Neural cell (in vitro differentiated cells): ENCODE measurements around the gene DNMBP. TPM values are rescaled to one million over a fixed set of nuclear protein-coding genes. Genes with fewer than 3 reads are reported as not detected.

Source experiments
- H2AFZ ChIP-seq: fragments of 200-600, 300-800 bp; sonication (generic), shearing (Covaris generic); 2 replicates; pipeline ENCODE4 v1.6.0; 2014; ENCODE audit warnings: low read depth, mild to moderate bottlenecking, antibody characterized with exemption, low read length, moderate library complexity
- H3F3A ChIP-seq: fragments of 200-600 bp; shearing (Covaris generic); 2 replicates; pipeline ENCODE4 v1.6.1; 2016; ENCODE audit warnings: mild to moderate bottlenecking, moderate library complexity, mixed read lengths, antibody characterized with exemption, low read length; ENCODE audit not compliant: insufficient read depth, poor library complexity, severe bottlenecking
- H3K27ac ChIP-seq: fragments of 200-600, 300-800 bp; sonication (generic), shearing (Covaris generic); 2 replicates; pipeline ENCODE4 v1.5.1; 2014; ENCODE audit warnings: mild to moderate bottlenecking, low read length, moderate library complexity
- H3K27me3 ChIP-seq: fragments of 300-800, 200-600 bp; sonication (generic), shearing (Covaris generic); 2 replicates; pipeline ENCODE4 v1.6.0; 2014; ENCODE audit warnings: mild to moderate bottlenecking, low read depth, low read length, moderate library complexity; ENCODE audit not compliant: insufficient read depth
- H3K36me3 ChIP-seq: fragments of 300-800, 200-600 bp; sonication (generic), shearing (Covaris generic); 2 replicates; pipeline ENCODE4 v1.5.1; 2014; ENCODE audit warnings: mild to moderate bottlenecking, antibody characterized with exemption, low read length, moderate library complexity; ENCODE audit not compliant: insufficient read depth
- H3K4me2 ChIP-seq: fragments of 300-800, 200-600 bp; sonication (generic), shearing (Covaris generic); 2 replicates; pipeline ENCODE4 v1.6.0; 2014; ENCODE audit warnings: mild to moderate bottlenecking, low read length
- H3K4me3 ChIP-seq: fragments of 300-800, 200-600 bp; sonication (generic), shearing (Covaris generic); 2 replicates; pipeline ENCODE4 v1.5.1; 2014; ENCODE audit warnings: mild to moderate bottlenecking, low read length, moderate library complexity
- H3K79me2 ChIP-seq: fragments of 200-600 bp; shearing (Covaris generic); replicated peaks from 2 replicates; pipeline ENCODE4 v1.6.0; 2014; ENCODE audit warnings: mild to moderate bottlenecking, low read length, moderate library complexity; ENCODE audit not compliant: insufficient read depth
- H3K9ac ChIP-seq: fragments of 300-800, 200-600 bp; sonication (generic), shearing (Covaris generic); 2 replicates; pipeline ENCODE4 v1.6.1; 2016; ENCODE audit warnings: mild to moderate bottlenecking, low read length, mixed read lengths
- H3K9me2 ChIP-seq: fragments of 200-600 bp; shearing (Covaris generic); 2 replicates; pipeline ENCODE4 v1.6.1; 2016; ENCODE audit warnings: mild to moderate bottlenecking, low read length, mixed read lengths; ENCODE audit not compliant: insufficient read depth
- H3K9me3 ChIP-seq: fragments of 200-600, 300-800 bp; sonication (generic), shearing (Covaris generic); 2 replicates; pipeline ENCODE4 v1.6.1; 2016; ENCODE audit warnings: mild to moderate bottlenecking, mixed run types, low read length, moderate library complexity, mixed read lengths
- H4K20me1 ChIP-seq: fragments of 200-600 bp; shearing (Covaris generic); 2 replicates; pipeline ENCODE4 v1.6.1; 2016; ENCODE audit warnings: mild to moderate bottlenecking, mixed run types; ENCODE audit not compliant: insufficient read depth
- CTCF ChIP-seq: fragments of 450-650 bp; IDR thresholded peaks from 2 replicates; pipeline ENCODE4 v1.5.1; 2014; ENCODE audit warnings: antibody characterized with exemption, mild to moderate bottlenecking, moderate library complexity; ENCODE audit not compliant: poor library complexity, severe bottlenecking
- EP300 ChIP-seq: fragments of 450-650 bp; conservative IDR thresholded peaks from 2 replicates; pipeline ENCODE4 v1.6.1; 2014; ENCODE audit warnings: antibody characterized with exemption, mild to moderate bottlenecking, moderate library complexity; ENCODE audit not compliant: poor library complexity, severe bottlenecking
- EZH2 ChIP-seq: fragments of 200-600, 300-800 bp; shearing (Covaris generic), sonication (generic); IDR thresholded peaks from 2 replicates; pipeline ENCODE4 v1.6.1; 2014; ENCODE audit warnings: antibody characterized with exemption, low read length, borderline replicate concordance, mild to moderate bottlenecking; ENCODE audit not compliant: insufficient read depth, poor library complexity, severe bottlenecking
- MXI1 ChIP-seq: fragments of 450-650 bp; conservative IDR thresholded peaks from 2 replicates; pipeline ENCODE4 v1.6.1; 2014; ENCODE audit warnings: antibody characterized with exemption, mild to moderate bottlenecking; ENCODE audit not compliant: poor library complexity, severe bottlenecking
- POLR2AphosphoS5 ChIP-seq: IDR thresholded peaks from 2 replicates; pipeline ENCODE4 v1.6.1; 2012
- RAD21 ChIP-seq: fragments of 450-650 bp; conservative IDR thresholded peaks from 2 replicates; pipeline ENCODE4 v1.6.1; 2014; ENCODE audit warnings: antibody characterized with exemption, mild to moderate bottlenecking, moderate library complexity
- REST ChIP-seq: IDR thresholded peaks from 2 replicates; pipeline ENCODE4 v1.6.1; 2012; ENCODE audit warnings: borderline replicate concordance
- SMC3 ChIP-seq: fragments of 450-650 bp; conservative IDR thresholded peaks from 2 replicates; pipeline ENCODE4 v1.6.1; 2014; ENCODE audit warnings: antibody characterized with exemption, mild to moderate bottlenecking, moderate library complexity; ENCODE audit not compliant: poor library complexity
- TAF1 ChIP-seq: IDR thresholded peaks from 2 replicates; pipeline ENCODE4 v1.6.1; 2012; ENCODE audit warnings: low read depth
- polyA plus RNA-seq: library from polyadenylated mRNA; depleted of rRNA; stranded (reverse); fragments of >200 nt; gene quantifications from 2 replicates; pipeline ENCODE4 v1.2.3, GENCODE V29; 2014

The DNMBP gene
- polyA plus RNA-seq, 1 donor from 2014 or later = 2.3 TPM

GRCh38 chr10:99852481-99853213 is 157.1 kb downstream of the DNMBP start:
- no peak overlapping the region for H3K9ac ChIP-seq
- H3K9me2 ChIP-seq = no peaks in the 10 kb centered on the region
- no peaks in the 10 kb centered on the region for H3K27me3 ChIP-seq
- no peaks in the 10 kb centered on the region for H4K20me1 ChIP-seq
- no peaks in the 10 kb centered on the region for H3K79me2 ChIP-seq
- H3F3A ChIP-seq = no peaks in the 10 kb centered on the region
- no peak overlapping the region for H2AFZ ChIP-seq
- H3K9me3 ChIP-seq = no peaks in the 10 kb centered on the region
- no peaks in the 10 kb centered on the region for H3K36me3 ChIP-seq
- H3K27ac ChIP-seq = no peak overlapping the region
- H3K4me3 ChIP-seq = no peak overlapping the region
- TF ChIP-seq MXI1 (no peak), RAD21 (no peak), REST (no peak), SMC3 (no peak), EP300 (no peak), CTCF (no peak), EZH2 (no peak), POLR2AphosphoS5 (no peak), TAF1 (no peak)
- no peak overlapping the region for H3K4me2 ChIP-seq

GRCh38 chr10:99851825-99852224 is 157.9 kb downstream of the DNMBP start:
- Histone ChIP-seq H3K4me3 (no peak overlapping the region), H3K79me2 (no peaks in the 10 kb centered on the region), H3K9me2 (no peaks in the 10 kb centered on the region), H2AFZ (no peak overlapping the region), H3K9ac (no peak overlapping the region), H4K20me1 (no peaks in the 10 kb centered on the region), H3K9me3 (no peaks in the 10 kb centered on the region), H3K36me3 (no peaks in the 10 kb centered on the region), H3K27ac (no peak overlapping the region), H3K27me3 (no peaks in the 10 kb centered on the region), H3K4me2 (no peak overlapping the region), H3F3A (no peaks in the 10 kb centered on the region)
- no peak for TF ChIP-seq TAF1
- TF ChIP-seq CTCF = no peak
- TF ChIP-seq REST = no peak
- no peak for TF ChIP-seq MXI1
- TF ChIP-seq POLR2AphosphoS5 = no peak
- no peak for TF ChIP-seq SMC3
- no peak for TF ChIP-seq EP300
- no peak for TF ChIP-seq EZH2
- no peak for TF ChIP-seq RAD21
